ENCODE results near the gene SHISA6.

SHISA6 gene

DNA sequence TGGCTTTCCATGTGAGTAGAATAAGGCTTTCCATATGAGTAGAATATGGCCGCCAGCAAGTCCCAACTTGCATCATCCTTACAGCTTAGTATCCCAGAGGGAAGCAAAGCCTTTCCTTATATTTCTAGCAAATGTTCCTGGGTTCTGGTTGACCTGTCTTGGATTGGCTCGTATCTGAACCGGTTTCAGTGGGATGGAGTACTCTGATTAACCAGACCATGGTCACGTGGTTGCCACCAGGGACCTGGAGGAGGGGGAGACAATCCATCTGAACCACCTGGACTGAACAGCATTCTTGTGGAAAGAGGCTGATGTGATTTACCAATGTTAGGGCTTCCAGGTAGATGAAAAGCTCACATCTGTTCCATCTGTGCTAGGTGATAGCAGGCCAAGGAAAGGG is 89.0 kb downstream of the SHISA6 start:
- H3K27ac Mint-ChIP-seq, result no peak overlapping the region
- no peaks in the 10 kb centered on the region for H3K27me3 Mint-ChIP-seq
- ATAC-seq (replicated peaks) (no peak), DNase-seq (no peak)
- H3K4me1 Mint-ChIP-seq, result no peaks in the 10 kb centered on the region
- no peaks in the 10 kb centered on the region for H3K9me3 Mint-ChIP-seq
- H3K36me3 Mint-ChIP-seq, result no peaks in the 10 kb centered on the region
- no peak overlapping the region for H3K4me3 Mint-ChIP-seq

DNA sequence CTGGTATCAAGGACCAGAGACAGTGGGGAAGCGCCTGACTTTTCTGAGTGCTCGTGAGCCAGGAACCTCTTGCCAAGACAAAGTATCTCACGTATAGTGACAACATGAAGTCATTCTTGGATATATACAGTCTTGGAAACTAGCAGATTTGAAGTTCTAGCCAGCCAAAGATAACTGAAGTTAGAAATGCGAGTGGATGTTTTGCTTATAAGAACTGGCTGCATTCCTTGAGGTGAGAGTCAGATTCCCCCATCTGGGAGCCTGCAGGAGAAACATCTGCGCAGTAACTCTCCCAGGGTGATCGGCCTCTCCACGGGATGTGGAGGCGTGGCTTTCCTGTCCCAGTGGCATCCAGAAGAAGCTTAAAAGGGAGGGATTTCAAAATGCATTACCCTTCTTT is 89.8 kb downstream of the SHISA6 start:
- no peaks in the 10 kb centered on the region for H3K9me3 Mint-ChIP-seq
- H3K4me1 Mint-ChIP-seq, result no peaks in the 10 kb centered on the region
- ATAC-seq (replicated peaks) (no peak), DNase-seq (no peak)
- H3K27me3 Mint-ChIP-seq, result no peaks in the 10 kb centered on the region
- no peak overlapping the region for H3K4me3 Mint-ChIP-seq
- no peak overlapping the region for H3K27ac Mint-ChIP-seq
- H3K36me3 Mint-ChIP-seq, result no peaks in the 10 kb centered on the region

DNA sequence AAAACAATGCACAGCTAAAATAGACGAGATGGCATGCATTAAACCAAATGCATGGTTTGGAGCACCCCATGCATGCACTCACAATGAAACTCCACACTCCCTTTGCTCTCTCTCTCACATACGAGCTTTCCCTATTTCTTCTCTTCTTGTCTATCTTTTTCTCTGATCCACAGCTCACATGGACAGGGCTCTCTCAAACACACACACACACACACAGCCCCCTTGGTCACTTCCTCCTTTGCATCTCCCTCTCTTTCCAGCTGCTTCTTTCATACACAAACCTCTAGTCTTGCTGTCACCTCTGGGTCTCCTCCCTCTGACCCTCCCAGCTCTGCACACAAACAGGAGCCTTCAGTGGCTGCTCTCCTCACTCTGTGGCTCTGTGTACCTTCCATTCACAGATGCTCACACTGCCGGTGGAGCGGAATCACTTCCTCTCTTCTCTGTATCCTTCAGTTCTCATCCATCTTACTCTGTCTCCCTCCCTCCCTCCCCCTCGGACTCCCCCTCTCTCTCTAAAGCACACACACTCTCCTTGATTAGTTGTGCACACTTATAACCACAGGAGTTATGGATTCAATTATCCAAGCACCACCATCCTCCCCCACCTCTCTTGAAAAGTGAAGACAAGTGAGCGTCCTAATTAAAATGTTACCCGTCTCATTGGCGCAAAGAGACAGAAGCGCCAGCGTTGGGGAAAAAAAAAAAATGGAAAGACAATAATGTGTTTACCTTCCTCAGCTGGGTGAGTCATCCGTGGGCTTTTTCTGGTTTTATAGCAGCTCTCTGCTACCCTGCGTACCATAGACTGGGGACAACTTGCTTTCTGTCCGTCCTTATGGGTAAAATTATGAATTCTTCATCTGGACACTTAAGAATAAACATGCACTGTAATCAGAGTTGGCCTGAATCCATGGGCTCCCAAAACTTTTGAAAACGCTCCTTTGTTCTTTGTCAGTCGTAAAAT is 90.8 kb downstream of the SHISA6 start:
- Mint-ChIP-seq H3K27ac (no peak overlapping the region), H3K27me3 (no peaks in the 10 kb centered on the region)
- DNase-seq, result no peak

DNA sequence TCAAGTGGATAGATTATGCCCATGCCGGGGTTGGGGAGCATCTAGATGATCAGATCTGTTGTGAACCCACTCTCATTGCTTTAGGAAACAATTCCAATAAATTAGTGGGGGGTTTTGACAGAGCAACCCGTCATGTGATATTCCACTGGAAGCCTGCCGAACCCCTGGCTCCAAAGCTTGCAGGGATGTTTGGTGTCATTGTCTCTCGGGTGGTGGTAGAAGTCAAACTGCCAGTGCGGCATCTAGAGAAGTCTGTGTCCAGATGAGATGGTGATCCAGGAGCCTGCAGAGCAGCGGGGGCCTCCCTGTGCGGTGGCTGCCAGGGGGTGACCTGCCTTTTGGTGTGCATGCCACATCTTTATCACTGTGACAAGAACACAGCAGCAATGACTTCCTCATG is 91.7 kb downstream of the SHISA6 start:
- Mint-ChIP-seq H3K9me3 (no peaks in the 10 kb centered on the region), H3K36me3 (no peaks in the 10 kb centered on the region), H3K4me1 (no peaks in the 10 kb centered on the region), H3K27ac (no peak overlapping the region), H3K27me3 (no peaks in the 10 kb centered on the region), H3K4me3 (no peak overlapping the region)
- ATAC-seq (replicated peaks), result no peak
- no peak for DNase-seq

More for the DNA sequence above, 90.8 kb downstream of the SHISA6 start:
- no peaks in the 10 kb centered on the region for H3K36me3 Mint-ChIP-seq
- no peaks in the 10 kb centered on the region for H3K9me3 Mint-ChIP-seq
- no peak for ATAC-seq (replicated peaks)
- no peaks in the 10 kb centered on the region for H3K4me1 Mint-ChIP-seq
- H3K4me3 Mint-ChIP-seq, result no peak overlapping the region

DNA sequence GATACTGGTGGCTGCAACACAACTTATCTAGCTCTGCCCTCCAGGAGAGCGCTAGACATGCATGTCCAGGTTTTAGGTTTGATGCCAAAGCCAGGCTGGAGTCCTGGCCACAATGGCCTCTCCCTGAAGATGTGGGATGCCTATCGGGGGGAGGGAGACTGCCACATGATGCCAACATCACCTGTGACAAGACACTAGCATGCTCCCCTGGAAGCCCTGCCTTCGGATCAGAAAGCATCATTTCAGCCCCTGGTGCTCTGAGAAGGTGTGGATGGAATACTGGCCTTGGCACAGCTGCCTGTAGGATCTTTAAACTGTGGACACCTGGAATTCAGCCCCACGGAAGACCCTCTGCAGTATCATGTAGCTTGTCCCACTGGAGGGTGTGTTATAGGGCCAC is 93.5 kb downstream of the SHISA6 start:
- ATAC-seq (replicated peaks), result no peak
- no peak overlapping the region for H3K4me3 Mint-ChIP-seq
- H3K36me3 Mint-ChIP-seq, result no peaks in the 10 kb centered on the region

DNA sequence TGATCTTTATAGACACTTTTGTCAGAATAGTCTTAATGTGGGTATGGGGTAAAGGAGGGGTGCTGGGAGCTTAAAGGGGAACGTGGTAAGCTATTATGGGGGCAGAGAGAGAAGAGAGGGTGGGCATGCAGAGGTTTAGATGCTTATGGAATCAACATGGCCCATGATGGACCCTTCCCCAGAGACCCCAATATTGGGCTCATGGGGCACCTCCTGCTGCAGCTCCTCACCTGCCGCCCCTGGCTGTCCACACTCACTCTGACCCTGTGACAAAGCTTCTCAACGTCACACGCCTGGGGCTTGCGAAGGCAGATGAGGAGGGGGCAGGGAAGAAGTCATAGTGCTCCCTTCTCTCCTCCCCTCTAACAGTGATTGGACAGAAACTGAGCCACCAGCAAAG is 95.3 kb downstream of the SHISA6 start:
- Mint-ChIP-seq H3K4me3 (no peak overlapping the region), H3K4me1 (no peaks in the 10 kb centered on the region), H3K27ac (no peak overlapping the region), H3K9me3 (no peaks in the 10 kb centered on the region), H3K36me3 (no peaks in the 10 kb centered on the region), H3K27me3 (no peaks in the 10 kb centered on the region)
- ATAC-seq (replicated peaks) (no peak), DNase-seq (no peak)

More for the DNA sequence above, 93.5 kb downstream of the SHISA6 start:
- H3K9me3 Mint-ChIP-seq, result no peaks in the 10 kb centered on the region
- no peak for DNase-seq
- H3K4me1 Mint-ChIP-seq, result no peaks in the 10 kb centered on the region
- no peaks in the 10 kb centered on the region for H3K27me3 Mint-ChIP-seq
- H3K27ac Mint-ChIP-seq, result no peak overlapping the region

DNA sequence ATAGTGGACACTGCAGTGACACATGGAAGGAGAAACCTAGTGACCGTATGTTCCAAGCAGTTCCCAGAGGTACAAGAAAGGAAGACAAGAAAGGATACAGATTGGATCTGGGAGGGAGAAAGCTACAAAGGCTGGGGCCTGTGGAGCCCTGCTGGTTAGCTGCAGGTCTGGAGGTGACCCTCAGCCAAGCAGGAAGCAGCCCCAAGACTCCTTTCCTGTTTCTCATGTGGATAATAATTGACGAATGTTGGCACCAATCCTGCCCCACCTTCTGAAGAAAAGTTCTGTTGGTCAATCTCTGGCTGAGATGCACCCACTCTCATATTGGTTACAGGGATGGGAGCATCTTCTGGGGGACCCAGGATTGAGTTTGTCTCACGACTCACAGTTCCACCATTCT is 99.8 kb downstream of the SHISA6 start:
- Mint-ChIP-seq H3K9me3 (peaks cover 0 to 3% of the 10 kb centered on the region in 2 donors), H3K27ac (no peak overlapping the region), H3K4me3 (no peak overlapping the region), H3K4me1 (no peaks in the 10 kb centered on the region), H3K36me3 (no peaks in the 10 kb centered on the region), H3K27me3 (no peaks in the 10 kb centered on the region)
- no peak for DNase-seq
- no peak for ATAC-seq (replicated peaks)

DNA sequence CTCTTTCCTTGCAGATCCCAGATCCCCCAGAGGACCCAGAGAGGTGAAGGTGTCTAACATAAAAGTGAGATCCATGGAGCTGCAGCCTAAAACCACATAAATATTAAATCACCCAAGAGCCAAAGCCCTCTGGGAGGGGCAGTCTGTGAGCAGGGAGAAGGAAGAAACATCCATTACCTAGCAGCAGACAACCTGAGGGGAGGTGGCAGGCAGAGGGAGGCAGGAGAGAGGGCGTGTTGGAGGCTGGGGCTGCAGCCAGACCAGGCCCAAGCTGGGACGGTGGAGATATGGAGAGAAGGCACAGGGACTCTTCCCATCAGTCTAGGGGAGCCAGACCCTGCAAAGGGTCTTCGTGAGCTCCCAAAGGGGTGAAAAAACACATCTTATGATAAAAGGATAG is 101.1 kb downstream of the SHISA6 start:
- DNase-seq, result no peak
- H3K36me3 Mint-ChIP-seq, result no peaks in the 10 kb centered on the region
- no peaks in the 10 kb centered on the region for H3K27me3 Mint-ChIP-seq
- H3K4me3 Mint-ChIP-seq, result no peak overlapping the region
- H3K4me1 Mint-ChIP-seq, result no peaks in the 10 kb centered on the region
- ATAC-seq (replicated peaks), result no peak
- peaks cover 0 to 3% of the 10 kb centered on the region in 2 donors for H3K9me3 Mint-ChIP-seq
- H3K27ac Mint-ChIP-seq, result no peak overlapping the region

DNA sequence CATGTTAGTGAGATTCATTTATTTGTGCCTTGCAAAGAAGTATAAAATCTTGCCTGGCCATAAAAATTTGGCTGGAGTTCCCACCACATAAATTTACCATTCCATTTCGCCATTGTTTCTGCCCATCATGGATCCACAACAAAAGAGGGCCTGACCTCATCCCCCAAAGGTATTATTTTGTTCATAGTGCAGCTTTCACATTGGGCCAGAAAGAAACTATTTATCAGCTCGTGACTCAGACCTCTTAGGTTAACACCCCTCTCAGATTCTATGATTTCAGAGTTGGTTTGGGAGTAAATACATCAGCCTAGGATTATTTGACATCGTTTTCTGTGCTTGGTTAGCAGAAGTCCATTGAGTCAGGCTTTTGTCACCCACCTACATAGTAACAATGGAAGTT is 108.1 kb downstream of the SHISA6 start:
- H3K27ac Mint-ChIP-seq, result no peak overlapping the region
- H3K4me1 Mint-ChIP-seq, result no peaks in the 10 kb centered on the region
- no peak for ATAC-seq (replicated peaks)
- H3K9me3 Mint-ChIP-seq, result peaks cover 0 to 8% of the 10 kb centered on the region in 2 donors
- H3K27me3 Mint-ChIP-seq, result no peaks in the 10 kb centered on the region
- no peaks in the 10 kb centered on the region for H3K36me3 Mint-ChIP-seq
- no peak overlapping the region for H3K4me3 Mint-ChIP-seq
- DNase-seq, result no peak

DNA sequence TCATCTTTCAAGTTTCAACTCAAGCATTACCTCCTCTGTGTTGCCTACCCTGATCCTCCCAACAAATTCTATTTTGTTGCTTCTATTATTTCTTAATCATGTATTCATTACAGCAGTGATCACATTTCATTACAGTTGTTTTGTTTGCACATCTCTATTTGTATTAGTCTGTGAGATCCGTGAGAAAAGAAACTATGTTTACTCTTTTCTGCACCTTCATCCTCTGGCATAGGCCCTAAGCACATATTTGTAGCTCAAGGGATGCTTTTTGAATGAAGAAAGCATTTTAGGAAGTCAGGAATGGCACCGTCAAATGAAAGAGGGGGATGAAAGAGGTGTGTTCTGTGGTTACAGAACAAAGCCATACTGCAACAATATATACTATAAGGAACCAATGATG is 110.5 kb downstream of the SHISA6 start:
- Mint-ChIP-seq H3K9me3 (peaks cover 0 to 10% of the 10 kb centered on the region in 2 donors), H3K4me1 (no peaks in the 10 kb centered on the region), H3K4me3 (no peak overlapping the region), H3K27ac (no peak overlapping the region), H3K36me3 (no peaks in the 10 kb centered on the region), H3K27me3 (no peaks in the 10 kb centered on the region)
- DNase-seq (no peak), ATAC-seq (replicated peaks) (no peak)

DNA sequence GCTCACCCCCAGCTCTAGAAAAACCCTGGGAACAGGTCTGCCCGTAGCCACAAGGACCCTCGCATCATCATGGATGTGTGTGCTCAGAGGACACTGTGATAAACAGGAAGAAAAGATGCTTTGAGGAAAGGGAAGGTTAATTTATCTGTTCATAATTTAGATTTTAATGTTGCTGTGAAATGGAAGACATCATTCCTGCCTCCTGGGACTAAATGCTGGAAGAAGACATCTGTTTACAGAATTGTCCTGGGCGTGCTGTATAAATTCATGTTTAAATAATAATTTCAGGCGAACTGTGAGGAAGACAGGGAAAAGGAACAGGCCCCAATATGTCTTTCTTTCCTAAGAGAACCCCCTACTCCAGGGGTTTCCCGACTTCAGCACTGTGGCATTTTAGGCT is 112.6 kb downstream of the SHISA6 start:
- H3K4me1 Mint-ChIP-seq, result no peaks in the 10 kb centered on the region
- H3K9me3 Mint-ChIP-seq, result peaks cover 0 to 10% of the 10 kb centered on the region in 2 donors

DNA sequence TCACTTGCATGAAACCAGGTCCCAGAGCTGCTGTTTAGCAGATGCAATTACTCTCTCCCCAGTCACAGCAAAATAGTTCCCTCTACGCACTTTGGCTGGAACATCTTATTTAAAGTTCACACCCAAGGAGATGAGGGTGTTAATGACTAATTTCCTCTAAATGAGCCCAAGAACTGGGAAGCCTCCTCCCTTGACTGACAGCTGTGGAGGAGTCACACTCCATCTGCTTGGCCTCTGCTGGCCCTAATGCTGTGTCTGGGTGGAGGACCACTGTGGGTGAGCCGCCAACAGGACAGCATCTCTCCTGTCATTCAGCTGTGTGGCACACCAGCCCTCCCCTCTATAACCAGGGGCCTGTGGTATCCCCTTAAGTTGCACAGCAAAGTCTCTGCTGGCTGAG is 115.4 kb downstream of the SHISA6 start:
- Mint-ChIP-seq H3K4me3 (no peak overlapping the region), H3K27me3 (no peaks in the 10 kb centered on the region), H3K27ac (no peak overlapping the region), H3K9me3 (peaks cover 0 to 6% of the 10 kb centered on the region in 2 donors), H3K4me1 (no peaks in the 10 kb centered on the region), H3K36me3 (no peaks in the 10 kb centered on the region)
- ATAC-seq (replicated peaks) (no peak), DNase-seq (no peak)

More for the DNA sequence above, 112.6 kb downstream of the SHISA6 start:
- no peaks in the 10 kb centered on the region for H3K27me3 Mint-ChIP-seq
- DNase-seq, result no peak
- H3K36me3 Mint-ChIP-seq, result no peaks in the 10 kb centered on the region
- ATAC-seq (replicated peaks), result no peak
- H3K4me3 Mint-ChIP-seq, result no peak overlapping the region
- H3K27ac Mint-ChIP-seq, result no peak overlapping the region

DNA sequence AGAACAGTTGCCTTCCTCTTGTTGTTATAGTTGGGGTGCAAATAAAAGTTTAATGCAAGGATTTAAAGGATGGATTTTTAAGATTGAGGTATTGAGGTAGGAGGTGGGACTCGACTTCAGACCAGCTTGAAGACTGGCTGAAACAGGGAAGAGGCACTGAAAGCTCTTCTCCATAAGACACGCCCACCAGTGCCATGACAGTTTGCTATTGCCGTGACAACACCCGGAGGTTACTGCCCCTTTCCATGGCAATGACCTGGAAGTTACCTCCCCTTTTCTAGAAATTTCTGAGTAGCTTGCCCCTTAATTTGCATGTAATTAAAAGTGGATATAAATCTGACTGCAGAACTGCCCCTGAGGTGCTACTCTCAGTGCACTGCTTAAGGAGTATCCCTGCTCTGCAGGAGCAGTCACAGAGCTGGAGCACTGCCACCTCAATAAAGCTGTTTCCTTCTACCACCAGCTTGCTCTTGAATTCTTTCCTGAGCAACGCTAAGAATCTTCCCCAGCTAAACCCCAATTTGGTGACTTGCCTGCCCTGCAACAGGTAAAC is 122.6 kb downstream of the SHISA6 start:
- no peaks in the 10 kb centered on the region for H3K36me3 Mint-ChIP-seq
- ATAC-seq (replicated peaks) (no peak), DNase-seq (no peak)

DNA sequence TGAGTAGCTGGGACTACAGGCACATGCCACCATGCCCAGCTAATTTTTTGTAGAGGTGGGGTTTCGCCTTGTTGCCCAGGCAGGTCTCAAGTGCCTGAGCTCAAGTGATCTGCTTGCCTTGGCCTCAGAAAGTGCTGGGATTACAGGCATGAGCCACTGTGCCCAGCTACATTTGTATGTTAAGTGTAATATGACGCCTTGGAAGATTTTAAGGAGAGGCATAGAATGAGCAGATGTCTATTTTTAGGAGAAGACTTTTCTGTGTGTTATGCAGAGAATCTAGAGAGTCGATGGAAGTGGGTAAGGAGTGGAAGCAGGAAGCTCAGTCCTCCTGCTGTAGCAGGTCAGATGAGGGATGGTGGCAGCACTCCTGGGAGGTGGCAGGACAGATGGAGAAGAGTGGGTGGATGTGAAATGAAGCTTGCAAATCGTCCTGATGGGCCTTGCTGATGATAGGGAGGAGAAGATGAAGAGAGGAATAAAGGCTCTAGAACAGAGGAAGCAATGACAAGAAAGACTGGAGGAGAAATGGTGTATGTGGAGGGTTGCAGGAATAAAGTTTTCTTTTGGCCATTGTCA is 125.3 kb downstream of the SHISA6 start:
- no peak overlapping the region for H3K27ac Mint-ChIP-seq
- no peaks in the 10 kb centered on the region for H3K27me3 Mint-ChIP-seq
- H3K36me3 Mint-ChIP-seq, result no peaks in the 10 kb centered on the region
- ATAC-seq (replicated peaks), result no peak
- H3K4me1 Mint-ChIP-seq, result no peaks in the 10 kb centered on the region
- peaks cover 0 to 1% of the 10 kb centered on the region in 2 donors for H3K9me3 Mint-ChIP-seq
- DNase-seq, result no peak
- no peak overlapping the region for H3K4me3 Mint-ChIP-seq

More for the DNA sequence above, 122.6 kb downstream of the SHISA6 start:
- Mint-ChIP-seq H3K9me3 (no peaks in the 10 kb centered on the region), H3K4me3 (no peak overlapping the region), H3K27me3 (no peaks in the 10 kb centered on the region), H3K27ac (no peak overlapping the region), H3K4me1 (no peaks in the 10 kb centered on the region)

DNA sequence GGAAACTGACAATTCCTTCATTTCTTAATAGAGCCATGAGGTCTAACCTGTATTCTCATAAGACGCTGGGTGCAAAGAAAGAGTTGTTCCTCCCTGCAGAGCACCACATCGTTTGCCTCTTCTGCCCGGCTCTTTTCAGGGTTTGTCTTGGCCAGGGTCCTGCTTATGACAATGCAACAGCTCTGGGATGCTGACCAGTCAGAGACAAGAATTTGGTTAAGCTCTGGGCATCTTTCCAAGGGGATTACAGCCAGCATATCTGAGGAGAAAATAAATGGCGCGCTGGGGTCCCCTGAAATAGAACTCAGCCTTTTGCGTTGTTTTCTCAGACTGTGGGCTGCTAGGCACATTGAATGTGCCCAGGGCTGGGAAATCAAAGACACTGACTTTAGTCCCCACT is 128.6 kb downstream of the SHISA6 start:
- DNase-seq, result no peak
- Mint-ChIP-seq H3K9me3 (peaks cover 5 to 7% of the 10 kb centered on the region in 2 donors), H3K27me3 (no peaks in the 10 kb centered on the region), H3K4me1 (no peaks in the 10 kb centered on the region), H3K27ac (no peak overlapping the region), H3K36me3 (no peaks in the 10 kb centered on the region), H3K4me3 (no peak overlapping the region)
- ATAC-seq (replicated peaks), result no peak
